Activated gamma-delta T cell treated with Interleukin-2 at 50 U/mL for 16 hours (primary cell): ENCODE data around the gene TLR1.
"Not testable (repeated sequence)": the region's sequence is repeated elsewhere in the genome, so short reads cannot be mapped to it uniquely, and the experiment has no call there.

Source experiments
- DNase-seq: peaks from one replicate; pipeline ENCODE4 v3.0.0-alpha.2; 2020

Gene TLR1

GRCh38 chr4:38804654-38805295 lies at the start of gene TLR1:
Gene TLR1, minus strand, starts transcription at chr4:38804791. Its CDS starts 5,960 bp downstream, at chr4:38798831.
- DNase-seq, result no peak

GRCh38 chr4:38846015-38846414 lies 41.4 kb upstream of the TLR1 start:
- DNase-seq, result no peak

GRCh38 chr4:38842994-38843393 lies 38.4 kb upstream of the TLR1 start:
- DNase-seq, result no peak

DNA sequence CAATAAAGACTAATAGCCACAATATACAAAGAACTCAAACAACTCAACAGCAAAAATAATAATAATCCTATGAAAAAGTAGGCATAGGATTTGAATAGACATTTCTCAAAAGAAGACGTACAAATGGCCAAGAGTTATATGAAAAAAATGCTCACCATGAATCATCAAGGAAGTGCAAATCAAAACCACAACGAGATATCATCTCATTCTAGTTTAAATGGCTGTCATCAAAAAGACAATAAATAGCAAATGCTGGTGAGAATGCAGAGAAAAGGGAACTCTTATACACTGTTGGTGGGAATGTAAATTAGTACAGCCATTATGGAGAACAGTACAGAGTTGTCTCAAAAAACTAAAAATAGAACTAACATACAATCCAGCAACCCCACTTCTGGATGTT lies 33.3 kb upstream of the TLR1 start:
- no peak for DNase-seq

GRCh38 chr4:38837334-38837733 lies 32.7 kb upstream of the TLR1 start:
- DNase-seq, result no peak

DNA sequence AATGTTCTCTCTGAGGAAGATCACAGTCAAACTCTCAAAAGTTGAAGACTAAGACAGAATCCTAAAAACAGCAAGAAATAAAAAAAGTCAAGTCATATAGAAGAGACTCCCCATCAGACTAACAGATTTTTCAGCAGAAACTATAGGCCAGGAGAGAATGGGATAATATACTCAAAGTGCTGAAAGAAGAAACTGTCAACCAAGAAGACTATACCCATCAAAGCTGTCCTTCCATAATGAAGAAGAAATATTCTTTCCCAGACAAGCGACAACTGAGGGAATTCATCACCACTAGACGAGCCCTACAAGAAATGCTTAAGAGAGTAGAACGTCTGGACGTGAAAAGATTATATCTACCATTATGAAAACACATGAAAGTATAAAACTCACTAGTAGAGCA lies 30.0 kb upstream of the TLR1 start:
- no peak for DNase-seq

DNA sequence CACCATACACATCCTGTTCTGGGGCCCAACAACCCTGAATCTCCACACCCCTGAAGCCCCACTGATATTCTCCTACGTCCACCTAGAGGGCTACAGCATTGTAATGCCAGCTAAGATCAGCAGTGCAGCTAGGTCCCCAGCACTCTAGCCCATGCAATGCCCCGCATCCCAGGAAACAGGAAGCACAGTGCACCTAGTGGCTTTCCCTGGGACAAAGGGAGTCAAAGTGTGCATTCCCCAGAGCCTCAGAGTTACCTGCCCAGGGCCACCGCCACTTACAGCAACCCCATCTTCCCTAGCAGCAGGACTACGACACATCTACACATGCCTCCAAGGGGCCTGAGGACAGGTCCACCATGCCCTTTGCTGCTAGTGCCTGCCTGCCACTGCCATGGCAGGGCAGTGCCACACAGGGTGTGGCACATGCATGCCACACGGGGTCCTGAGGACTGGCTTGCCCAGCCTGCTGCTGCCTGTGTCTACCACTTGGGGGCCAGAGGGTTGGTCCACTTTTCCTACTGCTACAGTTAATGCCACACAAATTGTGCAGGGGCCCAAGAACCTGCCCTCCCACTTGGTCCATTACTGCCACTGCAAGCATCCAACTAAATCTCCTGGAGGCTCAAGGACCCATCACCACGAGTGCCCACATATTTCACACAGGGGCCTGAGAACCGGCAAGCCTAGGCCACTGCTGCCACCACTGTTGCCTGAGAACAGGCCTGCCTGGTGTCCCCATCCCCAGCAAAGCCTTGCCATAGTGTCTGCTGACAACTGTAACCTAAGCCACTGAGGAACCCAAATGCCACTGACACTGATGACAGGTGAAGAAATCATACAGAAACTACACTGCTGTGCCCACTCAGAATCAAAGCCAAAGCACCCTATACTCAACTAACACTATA lies 28.3 kb upstream of the TLR1 start:
- no peak for DNase-seq

DNA sequence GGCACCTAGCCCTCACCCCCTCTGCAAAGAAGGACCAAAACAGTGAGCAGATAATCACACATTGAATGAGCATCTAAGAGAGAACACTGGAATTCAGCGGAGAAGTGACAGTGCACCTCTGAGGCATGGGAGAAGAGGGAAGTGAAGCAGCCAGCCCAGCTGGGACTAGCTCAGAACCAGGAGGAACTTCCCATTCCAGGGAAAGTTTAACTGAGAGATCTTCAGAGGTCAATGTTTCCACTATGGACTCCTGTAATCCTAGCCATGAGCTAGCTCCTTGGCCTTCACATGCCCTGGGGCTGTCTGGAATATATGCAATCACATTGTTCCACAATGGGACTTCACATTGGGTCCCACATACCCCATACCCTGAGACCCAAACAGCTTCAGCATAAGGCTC lies 27.6 kb upstream of the TLR1 start:
- no peak for DNase-seq

- no peak for DNase-seq
These were observed 27.1 kb upstream of the TLR1 start for GRCh38 chr4:38831653-38832052.

GRCh38 chr4:38829237-38829636 lies 24.6 kb upstream of the TLR1 start:
- no peak for DNase-seq

DNA sequence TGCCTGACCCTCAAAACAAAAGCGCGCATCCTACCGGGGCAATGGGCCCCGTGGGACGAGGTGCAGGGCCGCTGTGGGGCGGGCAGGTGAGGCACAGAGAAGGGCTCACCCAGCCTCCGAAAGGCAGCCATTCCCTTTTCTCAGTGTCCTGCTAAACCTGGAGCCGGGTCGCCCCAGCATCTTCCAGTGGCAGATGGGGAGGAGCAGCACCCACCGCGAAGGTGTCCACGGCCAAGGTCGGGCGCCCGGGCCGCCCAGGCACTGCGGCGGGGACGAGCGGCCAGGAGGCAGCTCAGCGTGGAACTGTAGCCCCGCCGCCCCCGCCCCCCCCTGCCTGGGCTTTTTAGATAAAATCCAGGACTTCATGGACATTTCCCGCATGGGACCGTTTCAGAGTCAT lies 19.2 kb upstream of the TLR1 start:
- DNase-seq, result no peak

DNA sequence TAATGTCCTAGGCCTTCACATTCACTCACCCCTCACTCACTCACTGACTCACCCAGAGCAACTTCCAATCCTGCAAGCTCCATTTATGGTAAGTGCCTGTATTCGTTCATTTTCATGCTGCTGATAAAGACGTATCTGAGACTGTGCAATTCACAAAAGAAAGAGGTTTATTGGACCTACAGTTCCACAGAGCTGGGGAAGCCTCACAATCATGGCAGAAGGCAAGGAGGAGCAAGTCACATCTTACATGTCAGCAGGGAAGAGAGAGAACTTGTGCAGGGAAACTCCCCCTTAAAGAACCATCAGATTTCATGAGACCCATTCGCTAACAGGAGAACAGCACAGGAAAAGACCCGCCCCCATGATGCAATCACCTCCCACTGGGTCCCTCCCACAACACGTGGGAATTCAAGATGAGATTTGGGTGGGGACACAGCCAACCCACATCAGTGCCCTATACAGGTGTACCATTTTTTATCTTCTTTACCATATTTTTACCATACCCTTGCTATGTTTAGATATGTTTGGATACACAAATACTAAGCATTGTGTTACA lies 18.2 kb upstream of the TLR1 start:
- DNase-seq, result no peak

DNA sequence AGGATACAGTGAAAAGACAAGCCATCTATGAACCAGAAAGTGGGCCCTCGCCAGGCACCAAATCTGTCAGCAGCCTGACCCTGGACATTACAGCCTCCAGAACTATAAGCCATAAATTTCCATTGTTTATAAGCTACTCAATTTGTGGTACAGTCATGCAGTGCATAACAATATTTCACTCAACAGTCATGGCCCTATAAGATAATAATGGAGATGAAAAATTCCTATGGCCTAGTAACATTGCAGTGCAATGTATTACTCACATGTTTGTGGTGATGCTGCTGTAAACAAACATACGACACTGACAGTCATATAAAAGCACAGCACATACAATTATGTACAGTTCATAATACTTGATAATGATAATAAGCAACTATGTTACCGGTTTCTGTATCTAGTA lies 17.1 kb upstream of the TLR1 start:
- no peak for DNase-seq

DNA sequence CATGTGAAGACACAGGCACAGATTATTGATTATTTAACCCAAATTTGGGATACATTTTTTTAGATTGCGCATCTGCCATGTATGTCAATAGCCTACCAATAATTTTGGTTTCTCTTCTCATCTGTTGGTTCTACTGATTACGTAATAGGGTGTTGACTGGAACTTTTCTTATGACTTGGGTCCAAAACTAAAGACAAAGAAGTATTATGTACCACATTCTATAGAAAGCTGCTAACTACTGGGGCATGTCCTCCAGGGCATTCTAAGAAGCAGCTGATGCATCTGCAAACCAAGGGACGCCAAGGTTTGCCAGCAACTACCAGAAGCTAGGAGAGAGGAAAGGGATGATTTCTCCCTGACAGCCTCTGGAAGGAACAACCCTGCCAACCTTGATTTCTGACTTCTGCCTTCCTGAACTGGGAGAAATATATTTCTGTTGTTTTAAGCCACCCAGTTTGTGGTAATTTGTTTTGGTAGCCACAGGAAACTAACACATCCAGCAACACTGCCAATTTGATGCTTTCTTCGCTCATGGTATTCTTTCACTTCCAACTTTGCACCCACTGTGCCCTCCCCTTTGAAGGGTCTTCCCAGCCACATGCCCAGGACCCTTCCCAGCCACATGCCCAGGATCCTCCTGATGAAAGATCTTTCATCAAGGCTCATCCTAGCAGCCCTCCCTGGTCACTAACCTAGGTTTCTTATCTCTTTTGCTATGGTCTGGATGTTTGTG lies 15.9 kb upstream of the TLR1 start:
- DNase-seq, result no peak

GRCh38 chr4:38819569-38819968 lies 15.0 kb upstream of the TLR1 start:
- DNase-seq, result no peak

GRCh38 chr4:38818441-38818976 lies 13.9 kb upstream of the TLR1 start:
- no peak for DNase-seq

- DNase-seq, result no peak
These were observed 11.5 kb upstream of the TLR1 start for GRCh38 chr4:38815885-38816782.

GRCh38 chr4:38814386-38814785 lies 9.8 kb upstream of the TLR1 start:
- no peak for DNase-seq

DNA sequence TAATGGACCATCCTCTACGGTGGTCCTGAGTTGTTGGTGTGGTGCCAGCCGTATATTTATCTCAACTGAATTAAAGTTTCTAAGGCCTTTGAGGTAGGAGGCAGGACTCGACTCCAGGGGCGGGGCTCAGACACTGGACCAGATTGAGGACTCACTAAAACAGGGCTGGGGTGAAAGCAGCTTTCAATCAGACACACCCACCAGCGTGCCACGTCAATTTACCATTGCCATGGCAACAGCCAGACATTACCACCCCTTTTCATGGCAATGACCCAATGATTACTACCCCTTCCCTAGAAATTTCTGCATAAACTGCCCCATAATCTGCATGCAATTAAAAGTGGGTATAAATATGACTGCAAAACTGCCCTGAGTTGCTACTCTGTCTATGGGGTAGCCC lies 6.7 kb upstream of the TLR1 start:
- no peak for DNase-seq

DNA sequence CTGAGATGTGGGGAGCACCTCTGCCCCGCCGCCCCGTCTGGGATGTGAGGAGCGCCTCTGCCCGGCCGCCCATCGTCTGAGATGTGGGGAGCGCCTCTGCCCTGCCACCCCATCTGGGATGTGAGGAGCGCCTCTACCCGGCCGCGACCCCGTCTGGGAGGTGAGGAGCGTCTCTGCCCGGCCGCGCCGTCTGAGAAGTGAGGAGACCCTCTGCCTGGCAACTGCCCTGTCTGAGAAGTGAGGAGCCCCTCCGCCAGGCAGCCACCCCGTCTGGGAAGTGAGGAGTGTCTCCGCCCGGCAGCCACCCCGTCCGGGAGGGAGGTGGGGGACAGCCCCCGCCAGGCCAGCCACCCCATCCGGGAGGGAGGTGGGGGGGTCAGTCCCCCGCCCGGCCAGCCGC lies 2.9 kb upstream of the TLR1 start:
- not testable (repeated sequence) for DNase-seq

DNA sequence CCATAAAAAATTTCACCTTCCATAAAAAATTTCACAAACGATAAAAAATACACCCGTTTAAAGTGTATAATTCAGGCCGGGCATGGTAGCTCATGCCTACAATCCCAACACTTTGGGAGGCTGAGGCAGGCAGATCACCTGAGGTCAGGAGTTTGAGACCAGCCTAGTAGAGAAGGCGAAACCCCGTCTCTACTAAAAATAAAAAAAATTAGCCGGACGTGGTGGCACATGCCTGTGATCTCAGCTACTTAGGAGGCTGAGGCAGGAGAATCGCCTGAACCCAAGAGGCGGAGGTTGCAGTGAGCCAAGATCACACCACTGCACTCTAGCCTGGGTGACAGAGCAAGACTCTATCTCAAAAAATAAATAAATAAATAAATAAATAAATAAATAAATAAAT lies 1.7 kb upstream of the TLR1 start:
- DNase-seq, result not testable (repeated sequence)

GRCh38 chr4:38805530-38806145 lies 1.0 kb upstream of the TLR1 start:
- DNase-seq, result no peak
